Glutamatergic neuron (in vitro differentiated cells): ENCODE results near the gene THSD4. TPM values are rescaled to one million over a fixed set of nuclear protein-coding genes. Genes with fewer than 3 reads are reported as not detected.

Source experiments
- DNase-seq: peaks from one replicate; pipeline ENCODE4 v3.0.0; 2022
- H3K27ac Mint-ChIP-seq: one replicate; pipeline ENCODE4 v1.8.0; 2020; ENCODE audit warnings: mild to moderate bottlenecking, mixed read lengths, inconsistent platforms; ENCODE audit not compliant: unreplicated experiment
- H3K27me3 Mint-ChIP-seq: one replicate; pipeline ENCODE4 v1.8.0; 2020; ENCODE audit warnings: mild to moderate bottlenecking, moderate library complexity, mixed read lengths, inconsistent platforms; ENCODE audit not compliant: unreplicated experiment
- H3K36me3 Mint-ChIP-seq: one replicate; pipeline ENCODE4 v1.8.0; 2020; ENCODE audit warnings: mild to moderate bottlenecking, mixed read lengths, inconsistent platforms; ENCODE audit not compliant: unreplicated experiment
- H3K4me1 Mint-ChIP-seq: one replicate; pipeline ENCODE4 v1.8.0; 2020; ENCODE audit warnings: mild to moderate bottlenecking, low read depth, mixed read lengths, inconsistent platforms; ENCODE audit not compliant: unreplicated experiment
- H3K4me3 Mint-ChIP-seq: one replicate; pipeline ENCODE4 v1.8.0; 2020; ENCODE audit warnings: mild to moderate bottlenecking, mixed read lengths, inconsistent platforms; ENCODE audit not compliant: unreplicated experiment
- H3K9me3 Mint-ChIP-seq: one replicate; pipeline ENCODE4 v1.8.0; 2020; ENCODE audit warnings: mild to moderate bottlenecking, moderate library complexity, mixed read lengths, inconsistent platforms; ENCODE audit not compliant: unreplicated experiment
- total RNA-seq: library from RNA; stranded (reverse); fragmentation: NEBNext Ultra II Directional; extraction: Animal tissue kit (Norgen Biotek cat#: 25700); gene quantifications from one replicate; pipeline ENCODE4 v1.2.1, GENCODE V29; 2021; ENCODE audit not compliant: unreplicated experiment
- TF ChIP-seq, protein P1 (sequence below): fragments of 200-600 bp; sonication (generic); IDR thresholded peaks from one replicate; pipeline ENCODE4 v1.5.0; 2021; ENCODE audit not compliant: partially characterized antibody, unreplicated experiment

Gene THSD4
- total RNA-seq, 1 donor from 2014 or later = 12.3 TPM

DNA sequence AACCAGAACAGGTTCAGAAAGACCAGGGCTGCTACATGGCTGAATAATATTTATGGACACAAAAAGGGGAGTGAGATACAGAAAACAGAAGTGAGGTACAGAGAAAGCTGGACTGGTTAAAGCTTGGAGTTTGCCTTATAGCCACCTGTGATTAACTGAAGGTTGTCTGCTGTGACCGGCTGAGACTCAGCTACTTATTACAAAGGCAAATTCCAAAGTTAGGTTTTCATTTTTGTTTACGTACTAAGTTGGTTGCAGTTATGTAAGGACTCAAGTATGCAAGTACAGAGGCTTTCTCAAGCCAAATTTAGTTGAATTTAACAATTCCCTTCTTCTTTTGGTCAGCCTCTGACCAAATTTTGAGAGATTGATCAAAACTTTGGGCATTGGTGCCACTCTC lies 264.6 kb downstream of the THSD4 start:
- Mint-ChIP-seq H3K4me1 (no peaks in the 10 kb centered on the region), H3K36me3 (peaks cover 12% of the 10 kb centered on the region), H3K4me3 (no peak overlapping the region), H3K27ac (no peak overlapping the region), H3K9me3 (peaks cover 2% of the 10 kb centered on the region), H3K27me3 (peaks cover 4% of the 10 kb centered on the region)
- TF ChIP-seq, protein P1, sequence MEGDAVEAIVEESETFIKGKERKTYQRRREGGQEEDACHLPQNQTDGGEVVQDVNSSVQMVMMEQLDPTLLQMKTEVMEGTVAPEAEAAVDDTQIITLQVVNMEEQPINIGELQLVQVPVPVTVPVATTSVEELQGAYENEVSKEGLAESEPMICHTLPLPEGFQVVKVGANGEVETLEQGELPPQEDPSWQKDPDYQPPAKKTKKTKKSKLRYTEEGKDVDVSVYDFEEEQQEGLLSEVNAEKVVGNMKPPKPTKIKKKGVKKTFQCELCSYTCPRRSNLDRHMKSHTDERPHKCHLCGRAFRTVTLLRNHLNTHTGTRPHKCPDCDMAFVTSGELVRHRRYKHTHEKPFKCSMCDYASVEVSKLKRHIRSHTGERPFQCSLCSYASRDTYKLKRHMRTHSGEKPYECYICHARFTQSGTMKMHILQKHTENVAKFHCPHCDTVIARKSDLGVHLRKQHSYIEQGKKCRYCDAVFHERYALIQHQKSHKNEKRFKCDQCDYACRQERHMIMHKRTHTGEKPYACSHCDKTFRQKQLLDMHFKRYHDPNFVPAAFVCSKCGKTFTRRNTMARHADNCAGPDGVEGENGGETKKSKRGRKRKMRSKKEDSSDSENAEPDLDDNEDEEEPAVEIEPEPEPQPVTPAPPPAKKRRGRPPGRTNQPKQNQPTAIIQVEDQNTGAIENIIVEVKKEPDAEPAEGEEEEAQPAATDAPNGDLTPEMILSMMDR = no peak
- DNase-seq = no peak

DNA sequence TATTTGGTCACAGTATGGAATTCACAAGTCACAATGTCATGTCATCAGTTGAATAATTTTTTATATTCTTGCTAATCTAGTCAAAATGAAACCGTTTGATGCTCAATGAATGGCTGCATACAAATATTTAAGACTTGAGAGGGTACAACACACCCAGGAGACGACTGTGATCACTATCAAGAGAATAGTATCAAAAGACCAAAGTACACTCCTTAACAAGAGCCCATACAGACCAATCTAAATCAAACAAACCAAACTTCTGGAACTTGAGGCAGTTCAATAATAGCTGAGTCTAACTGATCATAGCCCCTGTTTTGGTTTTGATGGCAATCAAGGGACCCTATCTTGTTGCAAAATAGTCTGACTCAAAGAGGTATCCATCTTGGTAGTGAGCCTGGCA lies 265.1 kb downstream of the THSD4 start:
- TF ChIP-seq, protein P1 = no peak
- no peaks in the 10 kb centered on the region for H3K4me1 Mint-ChIP-seq
- H3K4me3 Mint-ChIP-seq = no peak overlapping the region
- peaks cover 12% of the 10 kb centered on the region for H3K36me3 Mint-ChIP-seq
- no peak for DNase-seq
- no peak overlapping the region for H3K27ac Mint-ChIP-seq
- peaks cover 4% of the 10 kb centered on the region for H3K27me3 Mint-ChIP-seq
- peaks cover 2% of the 10 kb centered on the region for H3K9me3 Mint-ChIP-seq

DNA sequence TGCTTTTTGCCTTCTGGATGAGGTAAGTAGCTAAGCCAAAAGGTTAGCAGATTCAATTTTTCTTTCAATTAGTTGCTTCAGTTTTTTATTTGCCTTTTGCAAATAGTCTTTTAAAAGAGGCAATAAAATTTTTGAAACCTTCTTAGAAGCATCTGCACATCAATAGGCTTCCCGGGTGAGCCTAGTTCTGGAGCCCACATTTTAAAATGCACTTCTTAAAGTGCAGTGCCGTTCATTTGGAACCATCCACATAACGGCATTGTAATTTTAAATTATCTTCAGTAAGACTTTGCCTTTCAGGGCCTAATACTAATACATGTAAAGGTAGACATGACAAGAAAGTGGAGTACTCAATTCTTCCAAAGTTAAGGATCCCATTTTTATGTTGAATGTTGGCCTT lies 269.2 kb downstream of the THSD4 start:
- peaks cover 4% of the 10 kb centered on the region for H3K4me1 Mint-ChIP-seq
- no peak overlapping the region for H3K4me3 Mint-ChIP-seq
- TF ChIP-seq, protein P1 = no peak
- no peak overlapping the region for H3K27ac Mint-ChIP-seq
- H3K9me3 Mint-ChIP-seq = no peaks in the 10 kb centered on the region
- no peak for DNase-seq
- peaks cover 2% of the 10 kb centered on the region for H3K27me3 Mint-ChIP-seq
- H3K36me3 Mint-ChIP-seq = no peaks in the 10 kb centered on the region

DNA sequence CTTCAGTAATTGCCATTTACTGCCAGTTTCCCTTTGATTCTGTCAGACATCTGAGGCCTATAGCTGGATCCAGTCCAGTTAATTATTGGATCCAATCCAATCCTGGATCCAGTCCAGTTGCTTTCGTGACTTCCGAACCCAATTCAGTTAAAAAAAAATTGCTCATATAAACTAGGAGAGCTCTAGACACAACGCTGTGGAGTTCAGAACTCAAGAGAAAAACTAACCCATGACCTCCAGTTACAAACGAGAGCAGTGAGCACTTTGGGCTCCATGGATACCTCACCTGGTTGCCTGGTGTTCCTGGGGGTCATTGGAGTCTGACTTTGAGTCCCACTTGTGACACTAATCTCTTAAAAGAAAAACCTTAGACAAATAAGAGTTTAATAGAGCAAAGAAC lies 269.8 kb downstream of the THSD4 start:
- no peaks in the 10 kb centered on the region for H3K36me3 Mint-ChIP-seq
- no peak overlapping the region for H3K4me3 Mint-ChIP-seq
- H3K9me3 Mint-ChIP-seq = no peaks in the 10 kb centered on the region
- no peak overlapping the region for H3K27ac Mint-ChIP-seq
- peaks cover 2% of the 10 kb centered on the region for H3K27me3 Mint-ChIP-seq
- peaks cover 4% of the 10 kb centered on the region for H3K4me1 Mint-ChIP-seq
- no peak for DNase-seq
- TF ChIP-seq, protein P1 = no peak

DNA sequence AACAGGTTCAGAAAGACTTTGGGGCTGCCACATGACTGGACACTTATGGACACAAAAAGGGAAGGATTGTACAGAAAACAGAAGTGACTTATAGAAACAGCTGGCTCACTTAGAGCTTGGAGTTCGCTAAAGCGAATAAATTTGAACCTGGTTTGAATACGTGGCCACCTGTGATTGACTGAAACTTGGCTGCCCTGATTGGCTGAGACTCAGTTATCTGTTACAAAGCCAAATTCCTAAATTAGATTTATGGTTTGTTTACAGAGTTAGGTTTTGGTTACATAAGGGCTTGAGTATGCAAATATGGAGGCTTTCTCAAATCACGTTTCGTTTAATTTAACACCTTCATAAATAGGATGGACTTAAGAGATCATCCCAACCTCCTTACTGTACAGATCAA lies 270.2 kb downstream of the THSD4 start:
- Mint-ChIP-seq H3K9me3 (no peaks in the 10 kb centered on the region), H3K36me3 (no peaks in the 10 kb centered on the region), H3K27me3 (peaks cover 2% of the 10 kb centered on the region), H3K4me1 (peaks cover 4% of the 10 kb centered on the region), H3K4me3 (no peak overlapping the region), H3K27ac (no peak overlapping the region)
- no peak for DNase-seq
- TF ChIP-seq, protein P1 = no peak
